ENCODE data around the gene BMP7.

DNA sequence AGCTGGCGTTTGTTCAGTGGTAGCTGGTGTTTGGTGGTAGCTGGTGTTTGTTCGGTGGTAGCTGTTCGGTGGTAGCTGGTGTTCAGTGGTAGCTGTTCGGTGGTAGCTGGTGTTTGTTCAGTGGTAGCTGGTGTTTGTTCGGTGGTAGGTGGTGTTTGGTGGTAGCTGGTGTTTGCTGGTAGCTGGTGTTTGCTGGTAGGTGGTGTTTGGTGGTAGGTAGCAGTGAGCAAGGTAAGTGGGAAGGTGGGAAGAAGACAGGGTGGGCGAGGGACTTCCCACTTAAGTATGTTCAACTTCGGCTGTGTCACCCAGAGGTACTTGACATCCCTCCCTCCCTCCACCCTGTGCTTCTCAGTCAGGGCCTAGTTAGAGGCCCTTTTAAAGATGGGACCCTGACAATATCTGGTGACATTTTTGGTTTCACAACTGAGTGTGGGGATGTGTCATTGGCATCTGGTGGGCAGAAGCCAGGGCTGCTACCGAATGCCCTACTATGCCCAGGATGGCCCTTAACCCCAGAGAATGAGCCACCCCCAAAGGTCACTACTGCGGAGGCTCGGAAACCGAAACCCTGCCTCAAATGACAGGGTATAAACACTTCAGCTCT lies 47.3 kb downstream of the BMP7 start:
- TF ChIP-seq, protein P1, sequence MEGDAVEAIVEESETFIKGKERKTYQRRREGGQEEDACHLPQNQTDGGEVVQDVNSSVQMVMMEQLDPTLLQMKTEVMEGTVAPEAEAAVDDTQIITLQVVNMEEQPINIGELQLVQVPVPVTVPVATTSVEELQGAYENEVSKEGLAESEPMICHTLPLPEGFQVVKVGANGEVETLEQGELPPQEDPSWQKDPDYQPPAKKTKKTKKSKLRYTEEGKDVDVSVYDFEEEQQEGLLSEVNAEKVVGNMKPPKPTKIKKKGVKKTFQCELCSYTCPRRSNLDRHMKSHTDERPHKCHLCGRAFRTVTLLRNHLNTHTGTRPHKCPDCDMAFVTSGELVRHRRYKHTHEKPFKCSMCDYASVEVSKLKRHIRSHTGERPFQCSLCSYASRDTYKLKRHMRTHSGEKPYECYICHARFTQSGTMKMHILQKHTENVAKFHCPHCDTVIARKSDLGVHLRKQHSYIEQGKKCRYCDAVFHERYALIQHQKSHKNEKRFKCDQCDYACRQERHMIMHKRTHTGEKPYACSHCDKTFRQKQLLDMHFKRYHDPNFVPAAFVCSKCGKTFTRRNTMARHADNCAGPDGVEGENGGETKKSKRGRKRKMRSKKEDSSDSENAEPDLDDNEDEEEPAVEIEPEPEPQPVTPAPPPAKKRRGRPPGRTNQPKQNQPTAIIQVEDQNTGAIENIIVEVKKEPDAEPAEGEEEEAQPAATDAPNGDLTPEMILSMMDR (conservative IDR thresholded peaks at IDR 0.05; ENCODE audit: low read length): no peak
- TF ChIP-seq EZH2phosphoT487 (IDR thresholded peaks at IDR 0.05; ENCODE audit: borderline replicate concordance): no peak
